Psoas muscle (tissue), 8 donors: ENCODE measurements around the gene LKAAEAR1. TPM values are rescaled to one million over a fixed set of nuclear protein-coding genes. Genes with fewer than 3 reads are reported as not detected.
"Not testable (repeated sequence)": the region's sequence is repeated elsewhere in the genome, so short reads cannot be mapped to it uniquely, and the experiment has no call there.

Source experiments
- ATAC-seq, 4 donors: fragments of 200-7000 bp; cut with Tn5 transposase; one replicate each; pipeline ENCODE4 v1.9.1; 2020; ENCODE audit warnings: moderate library complexity in 3 of 4, mild to moderate bottlenecking in 2 of 4
- DNase-seq, 2 donors: peaks; one replicate each; pipeline ENCODE4 v3.0.0-alpha.2; 2020
- H3K27ac ChIP-seq: fragments of 200-600 bp; one replicate; pipeline ENCODE4 v1.8.0; 2022
- H3K27me3 ChIP-seq, 3 donors: fragments of 200-600 bp in 1 of 3; one replicate each; pipeline versions ENCODE4 v1.6.1 to v1.8.0; 2013 to 2022; ENCODE audit warnings: low read length in 2 of 3, mild to moderate bottlenecking in 2 of 3, moderate library complexity in 1 of 3; ENCODE audit not compliant: insufficient read depth in 3 of 3
- H3K36me3 ChIP-seq, 2 donors: fragments of 200-600 bp in 1 of 2; one replicate each; pipeline versions ENCODE4 v1.6.1 to v1.8.0; 2013 to 2022; ENCODE audit warnings: low read depth in 1 of 2, mild to moderate bottlenecking in 1 of 2, moderate library complexity in 1 of 2; ENCODE audit not compliant: insufficient read depth in 1 of 2
- H3K4me1 ChIP-seq: fragments of 200-600 bp; one replicate; pipeline ENCODE4 v1.8.0; 2022
- H3K4me3 ChIP-seq: fragments of 200-600 bp; one replicate; pipeline ENCODE4 v1.8.0; 2022; ENCODE audit warnings: mild to moderate bottlenecking
- H3K9me3 ChIP-seq: fragments of 200-600 bp; one replicate; pipeline ENCODE4 v1.8.0; 2022
- CTCF ChIP-seq: fragments of 200-600 bp; IDR thresholded peaks from one replicate; pipeline ENCODE4 v1.8.0; 2022; ENCODE audit warnings: antibody characterized with exemption
- WGBS, 3 donors: extraction: QIAGEN DNeasy Blood & Tissue Kit; methylation state at CpG; one replicate each; pipeline versions ENCODE4 v1.1.6 to v1.1.7; 2013; 5-methylcytosine and 5-hydroxymethylcytosine counted together
- intact Hi-C, 2 donors: fragments of 100-400 bp; cut with DNase I; formaldehyde crosslinking; loops; one replicate each; pipeline versions ENCODE4 v1.11.0 to v1.14.2; 2022
- polyA plus RNA-seq, 3 donors: library from polyadenylated mRNA; stranded (reverse); fragments of 200-250 nt; gene quantifications; one replicate each; pipeline ENCODE4 v1.2.3, GENCODE V29; 2013
- total RNA-seq, 4 donors: library from RNA; stranded (reverse); fragmentation: NEBNext Ultra II Directional in 2 of 4; extraction: Animal tissue kit (Norgen Biotek cat#: 25700) in 2 of 4; gene quantifications; one replicate each; pipeline versions ENCODE4 v1.2.1 to v1.2.4, GENCODE V29; 2021 to 2023
- donor health status: healthy with polysubstance abuse.
- donor health status: DM: no; HTN: no; CAD: no; lungs with moderate emphysema.
- donor health status: Bipolar disorder and iron deficiency.
- donor health status: healthy.
- donor health status: DM: yes; HTN: yes; CAD: no.
- donor health status: DM: no; HTN: no; CAD: no.
- donor health status: DM: no; HTN: no; CAD: no.
- donor health status: DM: yes; HTN: yes; CAD: no.

LKAAEAR1 gene
- total and polyA plus RNA-seq, 7 donors, result not detected

GRCh38 chr20:64119301-64119680 lies 35.1 kb upstream of the LKAAEAR1 start:
- intact Hi-C loops, result no loop called here
- no peak for TF ChIP-seq CTCF

GRCh38 chr20:64117432-64117777 lies 33.2 kb upstream of the LKAAEAR1 start:
- H3K36me3 ChIP-seq, DNase-seq, H3K4me3 ChIP-seq, intact Hi-C loops, H3K4me1 ChIP-seq, ATAC-seq, H3K27ac ChIP-seq, H3K9me3 ChIP-seq: not testable (repeated sequence)
- 67 to 76% (median 75%) methylated on average over 3 to 6 of the region's 6 CpGs for WGBS, 3 donors
- H3K27me3 ChIP-seq, result peaks cover 0 to 18% (median 3%) of the 10 kb centered on the region in 3 donors

More at GRCh38 chr20:64119301-64119680, 35.1 kb upstream of the LKAAEAR1 start:
- Histone ChIP-seq H3K4me3 (no peak overlapping the region), H3K4me1 (no peaks in the 10 kb centered on the region), H3K27ac (no peak overlapping the region), H3K27me3 (peaks cover 0 to 23% (median 3%) of the 10 kb centered on the region in 3 donors), H3K9me3 (no peaks in the 10 kb centered on the region), H3K36me3 (no peaks in the 10 kb centered on the region)
- ATAC-seq (no peak), DNase-seq (no peak)
- whole genome bisulfite sequencing, 3 donors, result 71 to 82% (median 73%) methylated on average over 8 of the region's 8 CpGs

- H3K9me3 ChIP-seq, result no peaks in the 10 kb centered on the region
- no peak overlapping the region for H3K27ac ChIP-seq
- TF ChIP-seq CTCF, result no peak
- 77 to 85% (median 77%) methylated on average over 15 to 17 of the region's 17 CpGs for WGBS, 3 donors
- DNase-seq, result peak in 1 of 2 donors; percentile 36
- H3K27me3 ChIP-seq, result peaks cover 0 to 12% (median 3%) of the 10 kb centered on the region in 3 donors
- H3K4me3 ChIP-seq, result no peak overlapping the region
- H3K36me3 ChIP-seq, result no peaks in the 10 kb centered on the region
- intact Hi-C loops, result no loop called here
- no peak for ATAC-seq
- no peaks in the 10 kb centered on the region for H3K4me1 ChIP-seq
Measured at GRCh38 chr20:64116541-64117431, 32.6 kb upstream of the LKAAEAR1 start.

- ATAC-seq, result no peak
- Histone ChIP-seq H3K36me3 (no peaks in the 10 kb centered on the region), H3K4me1 (no peaks in the 10 kb centered on the region), H3K27ac (no peak overlapping the region), H3K9me3 (no peaks in the 10 kb centered on the region), H3K4me3 (no peak overlapping the region), H3K27me3 (peaks cover 0 to 5% (median 3%) of the 10 kb centered on the region in 3 donors)
- 38 to 46% (median 39%) methylated on average over 21 of the region's 21 CpGs for WGBS, 3 donors
- peak in 1 of 2 donors; percentile 39 for DNase-seq
- intact Hi-C loops, result no loop called here
- TF ChIP-seq CTCF, result no peak
Measured at GRCh38 chr20:64116016-64116415, 31.8 kb upstream of the LKAAEAR1 start.

- Histone ChIP-seq H3K4me3 (no peak overlapping the region), H3K4me1 (no peaks in the 10 kb centered on the region), H3K27me3 (peaks cover 0 to 3% (median 0%) of the 10 kb centered on the region in 3 donors), H3K36me3 (no peaks in the 10 kb centered on the region), H3K9me3 (no peaks in the 10 kb centered on the region), H3K27ac (no peak overlapping the region)
- 69 to 74% (median 72%) methylated on average over 14 of the region's 14 CpGs for WGBS, 3 donors
- no peak for TF ChIP-seq CTCF
- intact Hi-C loops, result no loop called here
- ATAC-seq, result no peak
- DNase-seq, result peak in 1 of 2 donors; percentile 32
Measured at GRCh38 chr20:64115171-64115911, 31.1 kb upstream of the LKAAEAR1 start.
